Fibroblast of gingiva (primary cell): ENCODE measurements around the gene NCOA6.
A peak's percentile ranks its signal among the peaks of the same experiment; 100 is the strongest.
"Not testable (repeated sequence)": the region's sequence is repeated elsewhere in the genome, so short reads cannot be mapped to it uniquely, and the experiment has no call there.

ENCODE experiments used
- DNase-seq: peaks from one replicate; pipeline ENCODE4 v3.0.0-alpha.2; 2011; ENCODE audit warnings: low read depth

The NCOA6 gene

DNA sequence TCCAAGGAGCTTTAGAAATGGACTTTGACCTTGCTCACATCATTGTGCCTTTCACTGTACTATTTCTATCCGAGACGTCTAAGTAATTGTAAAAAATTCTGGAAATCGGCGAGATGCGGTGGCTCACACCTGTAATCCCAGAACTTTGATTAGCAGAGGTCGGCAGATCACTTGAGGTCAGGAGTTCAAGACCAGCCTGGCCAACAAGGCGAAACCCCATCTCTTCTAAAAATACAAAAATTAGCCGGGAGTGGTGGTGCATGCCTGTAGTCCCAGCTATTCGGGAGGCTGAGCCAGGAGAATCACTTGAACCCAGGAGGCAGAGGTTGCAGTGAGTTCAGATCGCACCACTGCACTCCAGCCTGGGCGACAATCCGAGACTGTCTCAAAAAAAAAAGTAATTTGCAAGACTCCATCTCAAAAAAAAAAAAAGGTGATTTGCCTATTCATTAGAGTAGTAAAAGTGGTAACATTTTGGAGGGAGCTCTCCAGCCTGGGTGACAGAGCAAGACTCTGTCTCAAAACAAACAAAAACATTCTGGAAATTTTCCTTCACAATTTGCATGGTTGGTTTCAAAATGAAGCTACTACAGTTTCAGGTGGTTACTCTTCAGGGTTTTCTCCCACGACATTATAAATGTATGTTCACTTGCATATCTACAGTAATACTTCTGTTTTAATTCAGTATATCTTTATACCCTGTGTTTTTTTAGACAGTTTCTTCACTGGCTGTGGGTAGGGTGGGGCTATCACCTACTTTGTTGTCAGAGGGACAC, 106.0 kb downstream of the NCOA6 start:
- not testable (repeated sequence) for DNase-seq

GRCh38 chr20:34717230-34718095, 108.0 kb downstream of the NCOA6 start:
- no peak for DNase-seq

DNA sequence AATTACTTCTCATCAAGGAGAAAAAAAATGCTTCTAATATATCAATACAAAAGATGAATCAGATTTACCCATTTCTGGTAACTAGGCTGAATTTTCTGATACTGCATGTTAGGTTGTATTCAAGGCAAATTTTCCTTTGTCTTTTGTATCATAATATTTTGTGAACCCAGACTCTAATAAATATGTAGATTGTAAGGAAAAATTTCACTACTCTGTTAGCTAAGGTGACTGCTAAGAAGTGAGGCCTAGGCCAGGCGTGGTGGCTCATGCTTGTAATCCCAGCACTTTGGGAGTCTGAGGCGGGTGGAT, 108.6 kb downstream of the NCOA6 start:
- no peak for DNase-seq

- DNase-seq = no peak
Observed at GRCh38 chr20:34715384-34715783, 110.1 kb downstream of the NCOA6 start.

DNA sequence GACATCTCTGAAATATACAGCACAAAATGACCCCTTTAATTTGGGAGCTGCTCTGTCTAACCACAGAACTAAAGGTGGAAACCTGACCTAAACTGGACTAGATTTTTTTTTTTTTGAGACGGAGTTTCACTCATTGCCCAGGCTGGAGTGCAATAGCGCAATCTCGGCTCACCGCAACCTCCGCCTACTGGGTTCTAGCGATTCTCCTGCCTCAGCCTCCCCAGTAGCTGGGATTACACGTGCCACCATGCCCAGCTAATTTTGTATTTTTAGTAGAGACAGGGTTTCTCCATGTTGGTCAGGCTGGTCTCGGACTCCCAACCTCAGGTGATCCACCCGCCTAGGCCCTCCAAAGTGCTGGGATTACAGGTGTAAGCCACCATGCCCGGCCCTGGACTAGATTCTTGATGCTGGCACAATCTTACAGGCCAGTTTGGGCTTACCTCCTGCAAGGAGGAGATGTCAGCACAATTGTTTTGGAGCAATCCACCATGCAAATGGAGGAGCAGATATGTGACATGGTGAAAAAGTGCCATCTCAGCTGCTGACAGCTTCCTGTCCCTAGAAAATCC, 111.4 kb downstream of the NCOA6 start:
- DNase-seq = not testable (repeated sequence)

DNA sequence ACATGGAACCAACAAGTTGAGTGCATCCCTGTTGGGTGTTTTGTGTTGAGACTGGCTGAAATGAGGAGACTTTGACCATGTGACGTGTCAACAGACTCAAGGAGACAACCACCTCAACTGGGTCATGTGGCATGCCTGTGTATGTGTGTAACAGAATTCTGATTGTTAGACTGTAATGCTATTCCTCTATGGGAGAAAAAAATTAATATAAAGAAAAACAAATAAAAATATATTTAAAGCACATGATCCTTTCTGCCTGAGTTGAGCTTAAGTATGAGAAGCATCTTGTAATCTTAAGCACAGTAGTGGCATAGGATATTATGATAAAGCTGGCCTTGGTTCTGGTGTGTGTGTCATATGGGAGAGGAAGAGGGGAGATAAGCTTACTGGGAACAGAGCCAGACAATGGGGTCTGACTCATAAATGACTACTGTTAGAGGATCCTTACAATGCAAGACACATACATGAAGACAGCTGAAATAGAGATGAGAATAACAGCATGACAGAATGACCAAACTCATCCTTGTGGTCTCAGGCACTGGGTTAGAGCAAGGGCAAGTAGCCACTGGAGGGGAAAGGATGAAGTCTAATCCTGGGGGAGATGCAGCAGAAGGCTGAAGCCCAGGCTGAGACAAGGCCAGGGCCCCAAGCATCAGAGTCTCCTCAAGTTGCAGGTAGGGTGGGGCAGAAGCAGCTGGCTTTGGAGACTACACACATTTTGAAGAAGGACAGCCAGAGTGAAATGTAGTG, 112.1 kb downstream of the NCOA6 start:
- DNase-seq = peak; percentile 96

- no peak for DNase-seq
Observed at GRCh38 chr20:34712525-34713192, 112.8 kb downstream of the NCOA6 start.

- DNase-seq = no peak
Observed at GRCh38 chr20:34711813-34712430, 113.5 kb downstream of the NCOA6 start.

GRCh38 chr20:34710861-34711574, 114.4 kb downstream of the NCOA6 start:
- no peak for DNase-seq

DNA sequence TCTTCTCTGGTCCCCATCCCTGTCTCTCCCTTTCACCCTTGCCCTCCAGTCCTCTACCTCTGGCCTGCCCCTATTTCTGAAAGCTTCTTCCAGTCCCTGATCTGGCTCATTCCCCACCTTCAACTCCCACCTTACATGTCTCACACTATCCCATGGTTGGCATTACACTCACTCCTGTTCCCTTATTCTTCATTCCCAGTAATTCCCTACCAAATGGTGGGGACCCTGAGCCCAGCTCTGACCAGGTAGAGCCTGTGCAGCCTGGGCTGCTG, 114.9 kb downstream of the NCOA6 start:
- DNase-seq = no peak

GRCh38 chr20:34709831-34710567, 115.5 kb downstream of the NCOA6 start:
- peak; percentile 70 for DNase-seq

DNA sequence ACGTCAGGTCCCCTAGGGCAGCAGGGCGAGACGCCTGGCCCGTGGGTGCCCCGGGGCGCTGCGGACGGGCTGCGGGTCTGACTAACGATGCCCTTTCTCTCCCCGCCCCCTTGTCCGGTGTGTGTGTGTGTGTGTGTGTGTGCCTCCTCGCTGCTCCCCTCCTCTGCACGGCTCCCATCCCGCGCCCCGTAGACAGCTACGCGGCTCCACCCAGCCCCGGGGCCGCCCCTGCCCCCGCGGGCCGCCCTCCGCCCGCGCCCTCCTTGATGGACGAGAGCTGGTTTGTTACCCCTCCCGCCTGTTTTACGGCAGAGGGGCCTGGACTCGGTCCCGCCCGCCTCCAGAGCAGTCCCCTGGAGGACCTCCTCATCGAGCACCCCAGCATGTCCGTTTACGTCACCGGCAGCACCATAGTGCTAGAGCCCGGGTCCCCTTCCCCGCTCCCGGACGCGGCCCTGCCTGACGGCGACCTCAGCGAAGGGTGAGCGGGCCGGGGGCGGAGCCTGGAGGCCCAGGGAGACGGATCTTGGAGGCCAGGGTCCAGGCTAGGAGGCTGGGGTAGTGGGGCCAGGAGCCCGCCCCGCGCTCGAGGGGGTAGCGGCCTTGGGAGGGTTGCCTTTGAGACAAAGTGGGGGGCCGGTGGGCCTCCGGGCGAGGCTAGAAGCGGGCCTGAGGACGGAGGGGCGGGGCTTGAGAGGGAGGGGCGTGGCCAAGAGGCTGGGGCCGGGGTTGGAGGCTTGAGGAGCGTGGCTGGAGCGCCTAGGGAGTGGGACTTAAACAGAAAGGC, 116.2 kb downstream of the NCOA6 start:
- peak; percentile 86 for DNase-seq

- DNase-seq = peak; percentile 22
Observed at GRCh38 chr20:34708621-34709043, 116.8 kb downstream of the NCOA6 start.

GRCh38 chr20:34706912-34707784, 118.3 kb downstream of the NCOA6 start:
- DNase-seq = no peak

DNA sequence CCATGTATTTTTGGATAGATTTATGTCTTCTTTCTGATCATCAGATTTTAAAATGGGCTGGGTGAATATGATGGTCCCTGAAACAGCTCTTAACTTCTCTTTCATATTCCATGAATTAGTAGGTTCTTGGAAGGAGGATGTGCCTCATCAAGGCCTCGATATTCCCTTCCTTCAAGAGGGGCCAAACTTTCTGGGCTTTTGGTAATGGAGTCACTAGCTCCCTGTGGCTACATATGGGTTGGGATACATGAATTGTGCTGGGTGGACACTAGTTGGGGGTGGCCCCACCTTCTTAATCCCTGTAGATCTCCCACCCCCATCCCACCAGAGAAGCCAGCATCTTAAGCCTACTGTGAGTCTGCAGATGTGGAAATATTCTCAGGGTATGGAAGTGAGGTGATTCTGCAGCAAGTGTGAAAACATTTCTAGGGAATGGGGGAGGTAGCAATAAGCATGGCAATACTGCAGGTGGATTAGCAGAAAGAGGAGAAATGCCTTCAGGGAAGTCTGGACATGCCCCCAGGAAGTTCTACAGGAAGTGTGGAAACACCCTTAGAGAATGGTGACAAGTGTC, 119.1 kb downstream of the NCOA6 start:
- DNase-seq = no peak

GRCh38 chr20:34705397-34706301, 119.8 kb downstream of the NCOA6 start:
- DNase-seq = peak; percentile 24

- no peak for DNase-seq
Observed at GRCh38 chr20:34705008-34705396, 120.4 kb downstream of the NCOA6 start.
